Liver (tissue), 9 donors: Measurements from ENCODE around the gene GALNT9. TPM values are rescaled to one million over a fixed set of nuclear protein-coding genes. Genes with fewer than 3 reads are reported as not detected.

Experiments
- DNase-seq: peaks from one replicate; pipeline ENCODE4 v3.0.0-alpha.2; 2017; ENCODE audit warnings: low spot score
- H3K27ac ChIP-seq, 2 donors: one replicate each; pipeline ENCODE4 v1.7.0; 2013; ENCODE audit warnings: inconsistent platforms in 2 of 2, low read length in 2 of 2, control low read depth in 1 of 2, low read depth in 1 of 2, mild to moderate bottlenecking in 1 of 2
- H3K27me3 ChIP-seq, 4 donors: one replicate each; pipeline versions ENCODE4 v1.6.1 to v1.7.0; 2013; ENCODE audit warnings: low read length in 3 of 4, inconsistent platforms in 1 of 4, mild to moderate bottlenecking in 1 of 4, moderate library complexity in 1 of 4; ENCODE audit not compliant: control insufficient read depth in 4 of 4, insufficient read depth in 4 of 4
- H3K36me3 ChIP-seq, 4 donors: one replicate each; pipeline versions ENCODE4 v1.6.1 to v1.7.0; 2013; ENCODE audit warnings: low read length in 3 of 4, mild to moderate bottlenecking in 3 of 4, low read depth in 1 of 4, moderate library complexity in 1 of 4; ENCODE audit not compliant: control insufficient read depth in 4 of 4, insufficient read depth in 3 of 4
- H3K4me1 ChIP-seq, 4 donors: one replicate each; pipeline versions ENCODE4 v1.6.1 to v1.7.0; 2013; ENCODE audit warnings: low read length in 3 of 4, mild to moderate bottlenecking in 3 of 4, moderate library complexity in 1 of 4; ENCODE audit not compliant: control insufficient read depth in 4 of 4, insufficient read depth in 4 of 4
- H3K4me3 ChIP-seq, 3 donors: one replicate each; pipeline versions ENCODE4 v1.6.1 to v1.7.0; 2013; ENCODE audit warnings: low read length in 3 of 3, control low read depth in 1 of 3, low read depth in 1 of 3, mild to moderate bottlenecking in 1 of 3
- H3K9ac ChIP-seq, 2 donors: one replicate each; pipeline ENCODE4 v1.7.0; 2013; ENCODE audit warnings: low read length in 2 of 2, mild to moderate bottlenecking in 2 of 2, moderate library complexity in 2 of 2, control low read depth in 1 of 2, low read depth in 1 of 2
- H3K9me3 ChIP-seq, 4 donors: one replicate each; pipeline versions ENCODE4 v1.6.1 to v1.7.0; 2013; ENCODE audit warnings: low read length in 3 of 4; ENCODE audit not compliant: control insufficient read depth in 4 of 4
- ATF3 ChIP-seq: IDR thresholded peaks from 2 replicates; pipeline ENCODE4 v1.6.1; 2016; ENCODE audit warnings: antibody characterized with exemption
- EGR1 ChIP-seq, 2 donors: IDR thresholded peaks; 2 replicates each; pipeline ENCODE4 v1.6.1; 2016 to 2018; ENCODE audit warnings: antibody characterized with exemption in 2 of 2, low read depth in 2 of 2
- FOXA1 ChIP-seq: IDR thresholded peaks from 2 replicates; pipeline ENCODE4 v1.6.1; 2016; ENCODE audit warnings: antibody characterized with exemption
- FOXA2 ChIP-seq: IDR thresholded peaks from 2 replicates; pipeline ENCODE4 v1.6.1; 2016; ENCODE audit warnings: antibody characterized with exemption
- GABPA ChIP-seq, 2 donors: IDR thresholded peaks in 1 of 2; conservative IDR thresholded peaks in 1 of 2; 2 replicates each; pipeline ENCODE4 v1.6.1; 2016; ENCODE audit warnings: antibody characterized with exemption in 2 of 2, mild to moderate bottlenecking in 1 of 2, moderate library complexity in 1 of 2
- HNF4G ChIP-seq: IDR thresholded peaks from 2 replicates; pipeline ENCODE4 v1.6.1; 2016; ENCODE audit warnings: antibody characterized with exemption
- MAX ChIP-seq: IDR thresholded peaks from 2 replicates; pipeline ENCODE4 v1.6.1; 2016; ENCODE audit warnings: antibody characterized with exemption
- NR2F2 ChIP-seq: IDR thresholded peaks from 2 replicates; pipeline ENCODE4 v1.6.1; 2016; ENCODE audit warnings: antibody characterized with exemption
- RAD21 ChIP-seq, 2 donors: IDR thresholded peaks; 2 replicates each; pipeline ENCODE4 v1.6.1; 2016; ENCODE audit warnings: antibody characterized with exemption in 2 of 2, mild to moderate bottlenecking in 2 of 2
- RXRA ChIP-seq, 2 donors: IDR thresholded peaks; 2 replicates each; pipeline ENCODE4 v1.6.1; 2017 to 2018; ENCODE audit warnings: antibody characterized with exemption in 2 of 2, mild to moderate bottlenecking in 1 of 2
- SP1 ChIP-seq: IDR thresholded peaks from 2 replicates; pipeline ENCODE4 v1.6.1; 2018; ENCODE audit warnings: antibody characterized with exemption, mild to moderate bottlenecking
- TAF1 ChIP-seq: conservative IDR thresholded peaks from 2 replicates; pipeline ENCODE4 v1.6.1; 2016; ENCODE audit warnings: antibody characterized with exemption, mild to moderate bottlenecking
- WGBS: extraction: QIAGEN DNeasy Blood & Tissue Kit; methylation state at CpG from one replicate; pipeline ENCODE4 v1.1.7; 2013; 5-methylcytosine and 5-hydroxymethylcytosine counted together
- polyA plus RNA-seq, 2 donors: library from polyadenylated mRNA; stranded (reverse) in 1 of 2; unstranded in 1 of 2; fragments of 200-250 nt in 1 of 2; fragments of >200 nt in 1 of 2; fragmentation: Nextera tagmentation in 1 of 2; extraction: Ambion mirVana in 1 of 2; gene quantifications; one replicate each; pipeline versions ENCODE4 v1.2.1 to v1.2.3, GENCODE V29; 2013 to 2015
- total RNA-seq, 2 donors: library from RNA; depleted of rRNA; stranded (reverse); fragments of >200 nt; gene quantifications; one replicate each; pipeline ENCODE4 v1.2.3, GENCODE V29; 2014
- TF ChIP-seq, protein P1 (sequence below): IDR thresholded peaks from 2 replicates; pipeline ENCODE4 v1.6.1; 2016; ENCODE audit warnings: antibody characterized with exemption, mild to moderate bottlenecking
- TF ChIP-seq, protein P2 (sequence below): fragments of 150-350 bp; IDR thresholded peaks from 2 replicates; pipeline ENCODE4 v1.5.1; 2017; ENCODE audit warnings: improper control_type of control experiment, low read depth, low read length; ENCODE audit not compliant: missing input control
- donor health status: healthy.
- donor health status: healthy.
- donor health status: healthy.
- donor health status: healthy.
- donor health status: healthy.

GALNT9 gene
- total and polyA plus RNA-seq, 4 donors = 0.05 to 0.25 (median 0.09) TPM; not detected in 1

GRCh38 chr12:132157733-132158409, 171.5 kb downstream of the GALNT9 start:
- no peak for TF ChIP-seq ATF3
- TF ChIP-seq RAD21 (IDR thresholded peaks at IDR 0.05) = no peak
- no peak for TF ChIP-seq FOXA2
- no peak for TF ChIP-seq MAX
- no peak for TF ChIP-seq TAF1
- TF ChIP-seq FOXA1 = no peak
- TF ChIP-seq EGR1 (IDR thresholded peaks at IDR 0.05; ENCODE audit: low read depth in 2 of 2) = no peak
- TF ChIP-seq, protein P1, sequence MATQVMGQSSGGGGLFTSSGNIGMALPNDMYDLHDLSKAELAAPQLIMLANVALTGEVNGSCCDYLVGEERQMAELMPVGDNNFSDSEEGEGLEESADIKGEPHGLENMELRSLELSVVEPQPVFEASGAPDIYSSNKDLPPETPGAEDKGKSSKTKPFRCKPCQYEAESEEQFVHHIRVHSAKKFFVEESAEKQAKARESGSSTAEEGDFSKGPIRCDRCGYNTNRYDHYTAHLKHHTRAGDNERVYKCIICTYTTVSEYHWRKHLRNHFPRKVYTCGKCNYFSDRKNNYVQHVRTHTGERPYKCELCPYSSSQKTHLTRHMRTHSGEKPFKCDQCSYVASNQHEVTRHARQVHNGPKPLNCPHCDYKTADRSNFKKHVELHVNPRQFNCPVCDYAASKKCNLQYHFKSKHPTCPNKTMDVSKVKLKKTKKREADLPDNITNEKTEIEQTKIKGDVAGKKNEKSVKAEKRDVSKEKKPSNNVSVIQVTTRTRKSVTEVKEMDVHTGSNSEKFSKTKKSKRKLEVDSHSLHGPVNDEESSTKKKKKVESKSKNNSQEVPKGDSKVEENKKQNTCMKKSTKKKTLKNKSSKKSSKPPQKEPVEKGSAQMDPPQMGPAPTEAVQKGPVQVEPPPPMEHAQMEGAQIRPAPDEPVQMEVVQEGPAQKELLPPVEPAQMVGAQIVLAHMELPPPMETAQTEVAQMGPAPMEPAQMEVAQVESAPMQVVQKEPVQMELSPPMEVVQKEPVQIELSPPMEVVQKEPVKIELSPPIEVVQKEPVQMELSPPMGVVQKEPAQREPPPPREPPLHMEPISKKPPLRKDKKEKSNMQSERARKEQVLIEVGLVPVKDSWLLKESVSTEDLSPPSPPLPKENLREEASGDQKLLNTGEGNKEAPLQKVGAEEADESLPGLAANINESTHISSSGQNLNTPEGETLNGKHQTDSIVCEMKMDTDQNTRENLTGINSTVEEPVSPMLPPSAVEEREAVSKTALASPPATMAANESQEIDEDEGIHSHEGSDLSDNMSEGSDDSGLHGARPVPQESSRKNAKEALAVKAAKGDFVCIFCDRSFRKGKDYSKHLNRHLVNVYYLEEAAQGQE = no peak
- no peak for TF ChIP-seq SP1
- no peak for TF ChIP-seq NR2F2
- no peak overlapping the region for H3K9ac ChIP-seq
- no peak overlapping the region for H3K4me3 ChIP-seq
- peaks cover 0 to 7% (median 0%) of the 10 kb centered on the region in 4 donors for H3K36me3 ChIP-seq
- no peak for DNase-seq
- WGBS = 97% methylated on average over 5 of the region's 5 CpGs
- H3K27me3 ChIP-seq = no peaks in the 10 kb centered on the region
- no peak overlapping the region for H3K27ac ChIP-seq
- H3K4me1 ChIP-seq = peaks cover 2 to 15% (median 11%) of the 10 kb centered on the region in 4 donors
- no peaks in the 10 kb centered on the region for H3K9me3 ChIP-seq

DNA sequence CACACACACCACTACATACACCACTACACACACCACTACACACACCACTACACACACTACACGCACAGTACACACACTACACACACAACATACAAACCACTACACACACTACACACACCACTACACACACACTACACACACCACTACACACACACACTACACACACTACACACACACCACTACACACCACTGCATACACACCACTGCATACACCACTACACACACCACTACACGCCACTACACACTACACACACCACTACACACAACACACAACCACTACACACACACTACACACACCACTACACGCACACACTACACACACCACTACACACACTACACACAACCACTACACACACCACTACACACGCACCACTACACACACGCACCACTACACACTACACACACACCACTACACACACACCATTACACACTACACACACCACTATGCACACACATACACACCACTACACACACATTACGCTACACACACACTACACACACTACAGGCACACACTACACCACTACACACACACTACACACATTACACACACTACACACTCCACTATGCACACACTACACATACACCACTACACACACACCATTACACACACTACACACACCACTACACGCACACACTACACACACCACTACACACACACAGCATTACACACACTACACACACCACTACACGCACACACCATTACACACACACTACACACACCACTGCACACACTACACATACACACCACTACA, 172.6 kb downstream of the GALNT9 start:
- H3K36me3 ChIP-seq = peaks cover 0 to 10% (median 3%) of the 10 kb centered on the region in 4 donors
- TF ChIP-seq, protein P2, sequence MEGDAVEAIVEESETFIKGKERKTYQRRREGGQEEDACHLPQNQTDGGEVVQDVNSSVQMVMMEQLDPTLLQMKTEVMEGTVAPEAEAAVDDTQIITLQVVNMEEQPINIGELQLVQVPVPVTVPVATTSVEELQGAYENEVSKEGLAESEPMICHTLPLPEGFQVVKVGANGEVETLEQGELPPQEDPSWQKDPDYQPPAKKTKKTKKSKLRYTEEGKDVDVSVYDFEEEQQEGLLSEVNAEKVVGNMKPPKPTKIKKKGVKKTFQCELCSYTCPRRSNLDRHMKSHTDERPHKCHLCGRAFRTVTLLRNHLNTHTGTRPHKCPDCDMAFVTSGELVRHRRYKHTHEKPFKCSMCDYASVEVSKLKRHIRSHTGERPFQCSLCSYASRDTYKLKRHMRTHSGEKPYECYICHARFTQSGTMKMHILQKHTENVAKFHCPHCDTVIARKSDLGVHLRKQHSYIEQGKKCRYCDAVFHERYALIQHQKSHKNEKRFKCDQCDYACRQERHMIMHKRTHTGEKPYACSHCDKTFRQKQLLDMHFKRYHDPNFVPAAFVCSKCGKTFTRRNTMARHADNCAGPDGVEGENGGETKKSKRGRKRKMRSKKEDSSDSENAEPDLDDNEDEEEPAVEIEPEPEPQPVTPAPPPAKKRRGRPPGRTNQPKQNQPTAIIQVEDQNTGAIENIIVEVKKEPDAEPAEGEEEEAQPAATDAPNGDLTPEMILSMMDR = no peak
- TF ChIP-seq EGR1 (IDR thresholded peaks at IDR 0.05; ENCODE audit: low read depth in 2 of 2) (no peak), ATF3 (no peak), GABPA (IDR thresholded peaks at IDR 0.05 in 1 of 2, conservative IDR thresholded peaks at IDR 0.05 in 1 of 2) (no peak), NR2F2 (no peak), SP1 (no peak), RXRA (IDR thresholded peaks at IDR 0.05) (no peak), TAF1 (no peak), HNF4G (no peak)
- TF ChIP-seq, protein P1 = no peak

More for the DNA sequence above, 172.6 kb downstream of the GALNT9 start:
- no peak for DNase-seq
- Histone ChIP-seq H3K4me1 (peaks cover 0 to 7% (median 2%) of the 10 kb centered on the region in 4 donors), H3K27me3 (no peaks in the 10 kb centered on the region), H3K27ac (no peak overlapping the region), H3K9me3 (no peaks in the 10 kb centered on the region), H3K4me3 (no peak overlapping the region), H3K9ac (no peak overlapping the region)
- WGBS = 89% methylated on average over 8 of the region's 8 CpGs
